Neural cell (in vitro differentiated cells): ENCODE results near the gene PLXNB1. TPM values are rescaled to one million over a fixed set of nuclear protein-coding genes. Genes with fewer than 3 reads are reported as not detected.

ENCODE experiments used
- H2AFZ ChIP-seq: fragments of 200-600, 300-800 bp; sonication (generic), shearing (Covaris generic); 2 replicates; pipeline ENCODE4 v1.6.0; 2014; ENCODE audit warnings: low read depth, mild to moderate bottlenecking, antibody characterized with exemption, low read length, moderate library complexity
- H3F3A ChIP-seq: fragments of 200-600 bp; shearing (Covaris generic); 2 replicates; pipeline ENCODE4 v1.6.1; 2016; ENCODE audit warnings: mild to moderate bottlenecking, moderate library complexity, mixed read lengths, antibody characterized with exemption, low read length; ENCODE audit not compliant: insufficient read depth, poor library complexity, severe bottlenecking
- H3K27ac ChIP-seq: fragments of 200-600, 300-800 bp; sonication (generic), shearing (Covaris generic); 2 replicates; pipeline ENCODE4 v1.5.1; 2014; ENCODE audit warnings: mild to moderate bottlenecking, low read length, moderate library complexity
- H3K27me3 ChIP-seq: fragments of 300-800, 200-600 bp; sonication (generic), shearing (Covaris generic); 2 replicates; pipeline ENCODE4 v1.6.0; 2014; ENCODE audit warnings: mild to moderate bottlenecking, low read depth, low read length, moderate library complexity; ENCODE audit not compliant: insufficient read depth
- H3K36me3 ChIP-seq: fragments of 300-800, 200-600 bp; sonication (generic), shearing (Covaris generic); 2 replicates; pipeline ENCODE4 v1.5.1; 2014; ENCODE audit warnings: mild to moderate bottlenecking, antibody characterized with exemption, low read length, moderate library complexity; ENCODE audit not compliant: insufficient read depth
- H3K4me2 ChIP-seq: fragments of 300-800, 200-600 bp; sonication (generic), shearing (Covaris generic); 2 replicates; pipeline ENCODE4 v1.6.0; 2014; ENCODE audit warnings: mild to moderate bottlenecking, low read length
- H3K4me3 ChIP-seq: fragments of 300-800, 200-600 bp; sonication (generic), shearing (Covaris generic); 2 replicates; pipeline ENCODE4 v1.5.1; 2014; ENCODE audit warnings: mild to moderate bottlenecking, low read length, moderate library complexity
- H3K79me2 ChIP-seq: fragments of 200-600 bp; shearing (Covaris generic); replicated peaks from 2 replicates; pipeline ENCODE4 v1.6.0; 2014; ENCODE audit warnings: mild to moderate bottlenecking, low read length, moderate library complexity; ENCODE audit not compliant: insufficient read depth
- H3K9ac ChIP-seq: fragments of 300-800, 200-600 bp; sonication (generic), shearing (Covaris generic); 2 replicates; pipeline ENCODE4 v1.6.1; 2016; ENCODE audit warnings: mild to moderate bottlenecking, low read length, mixed read lengths
- H3K9me2 ChIP-seq: fragments of 200-600 bp; shearing (Covaris generic); 2 replicates; pipeline ENCODE4 v1.6.1; 2016; ENCODE audit warnings: mild to moderate bottlenecking, low read length, mixed read lengths; ENCODE audit not compliant: insufficient read depth
- H3K9me3 ChIP-seq: fragments of 200-600, 300-800 bp; sonication (generic), shearing (Covaris generic); 2 replicates; pipeline ENCODE4 v1.6.1; 2016; ENCODE audit warnings: mild to moderate bottlenecking, mixed run types, low read length, moderate library complexity, mixed read lengths
- H4K20me1 ChIP-seq: fragments of 200-600 bp; shearing (Covaris generic); 2 replicates; pipeline ENCODE4 v1.6.1; 2016; ENCODE audit warnings: mild to moderate bottlenecking, mixed run types; ENCODE audit not compliant: insufficient read depth
- EP300 ChIP-seq: fragments of 450-650 bp; conservative IDR thresholded peaks from 2 replicates; pipeline ENCODE4 v1.6.1; 2014; ENCODE audit warnings: antibody characterized with exemption, mild to moderate bottlenecking, moderate library complexity; ENCODE audit not compliant: poor library complexity, severe bottlenecking
- EZH2 ChIP-seq: fragments of 200-600, 300-800 bp; shearing (Covaris generic), sonication (generic); IDR thresholded peaks from 2 replicates; pipeline ENCODE4 v1.6.1; 2014; ENCODE audit warnings: antibody characterized with exemption, low read length, borderline replicate concordance, mild to moderate bottlenecking; ENCODE audit not compliant: insufficient read depth, poor library complexity, severe bottlenecking
- MXI1 ChIP-seq: fragments of 450-650 bp; conservative IDR thresholded peaks from 2 replicates; pipeline ENCODE4 v1.6.1; 2014; ENCODE audit warnings: antibody characterized with exemption, mild to moderate bottlenecking; ENCODE audit not compliant: poor library complexity, severe bottlenecking
- POLR2AphosphoS5 ChIP-seq: IDR thresholded peaks from 2 replicates; pipeline ENCODE4 v1.6.1; 2012
- RAD21 ChIP-seq: fragments of 450-650 bp; conservative IDR thresholded peaks from 2 replicates; pipeline ENCODE4 v1.6.1; 2014; ENCODE audit warnings: antibody characterized with exemption, mild to moderate bottlenecking, moderate library complexity
- SMC3 ChIP-seq: fragments of 450-650 bp; conservative IDR thresholded peaks from 2 replicates; pipeline ENCODE4 v1.6.1; 2014; ENCODE audit warnings: antibody characterized with exemption, mild to moderate bottlenecking, moderate library complexity; ENCODE audit not compliant: poor library complexity
- TAF1 ChIP-seq: IDR thresholded peaks from 2 replicates; pipeline ENCODE4 v1.6.1; 2012; ENCODE audit warnings: low read depth
- polyA plus RNA-seq: library from polyadenylated mRNA; depleted of rRNA; stranded (reverse); fragments of >200 nt; gene quantifications from 2 replicates; pipeline ENCODE4 v1.2.3, GENCODE V29; 2014
- TF ChIP-seq, protein P1 (sequence below): IDR thresholded peaks from 2 replicates; pipeline ENCODE4 v1.6.1; 2012; ENCODE audit warnings: borderline replicate concordance
- TF ChIP-seq, protein P2 (sequence below): fragments of 450-650 bp; IDR thresholded peaks from 2 replicates; pipeline ENCODE4 v1.5.1; 2014; ENCODE audit warnings: antibody characterized with exemption, mild to moderate bottlenecking, moderate library complexity; ENCODE audit not compliant: poor library complexity, severe bottlenecking

PLXNB1 gene
- polyA plus RNA-seq, 1 donor from 2014 or later = 134 TPM

- Histone ChIP-seq H3K9ac (no peak overlapping the region), H4K20me1 (no peaks in the 10 kb centered on the region), H3K4me2 (no peak overlapping the region), H3K9me2 (no peaks in the 10 kb centered on the region), H3K27ac (no peak overlapping the region), H2AFZ (no peak overlapping the region), H3K79me2 (peaks cover 15% of the 10 kb centered on the region), H3K9me3 (no peaks in the 10 kb centered on the region), H3K27me3 (no peaks in the 10 kb centered on the region), H3K4me3 (no peak overlapping the region), H3F3A (no peaks in the 10 kb centered on the region), H3K36me3 (no peaks in the 10 kb centered on the region)
- TF ChIP-seq EZH2 (no peak), SMC3 (no peak), EP300 (no peak), RAD21 (no peak), POLR2AphosphoS5 (no peak), TAF1 (no peak), MXI1 (no peak)
- TF ChIP-seq, protein P1, sequence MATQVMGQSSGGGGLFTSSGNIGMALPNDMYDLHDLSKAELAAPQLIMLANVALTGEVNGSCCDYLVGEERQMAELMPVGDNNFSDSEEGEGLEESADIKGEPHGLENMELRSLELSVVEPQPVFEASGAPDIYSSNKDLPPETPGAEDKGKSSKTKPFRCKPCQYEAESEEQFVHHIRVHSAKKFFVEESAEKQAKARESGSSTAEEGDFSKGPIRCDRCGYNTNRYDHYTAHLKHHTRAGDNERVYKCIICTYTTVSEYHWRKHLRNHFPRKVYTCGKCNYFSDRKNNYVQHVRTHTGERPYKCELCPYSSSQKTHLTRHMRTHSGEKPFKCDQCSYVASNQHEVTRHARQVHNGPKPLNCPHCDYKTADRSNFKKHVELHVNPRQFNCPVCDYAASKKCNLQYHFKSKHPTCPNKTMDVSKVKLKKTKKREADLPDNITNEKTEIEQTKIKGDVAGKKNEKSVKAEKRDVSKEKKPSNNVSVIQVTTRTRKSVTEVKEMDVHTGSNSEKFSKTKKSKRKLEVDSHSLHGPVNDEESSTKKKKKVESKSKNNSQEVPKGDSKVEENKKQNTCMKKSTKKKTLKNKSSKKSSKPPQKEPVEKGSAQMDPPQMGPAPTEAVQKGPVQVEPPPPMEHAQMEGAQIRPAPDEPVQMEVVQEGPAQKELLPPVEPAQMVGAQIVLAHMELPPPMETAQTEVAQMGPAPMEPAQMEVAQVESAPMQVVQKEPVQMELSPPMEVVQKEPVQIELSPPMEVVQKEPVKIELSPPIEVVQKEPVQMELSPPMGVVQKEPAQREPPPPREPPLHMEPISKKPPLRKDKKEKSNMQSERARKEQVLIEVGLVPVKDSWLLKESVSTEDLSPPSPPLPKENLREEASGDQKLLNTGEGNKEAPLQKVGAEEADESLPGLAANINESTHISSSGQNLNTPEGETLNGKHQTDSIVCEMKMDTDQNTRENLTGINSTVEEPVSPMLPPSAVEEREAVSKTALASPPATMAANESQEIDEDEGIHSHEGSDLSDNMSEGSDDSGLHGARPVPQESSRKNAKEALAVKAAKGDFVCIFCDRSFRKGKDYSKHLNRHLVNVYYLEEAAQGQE = no peak
- TF ChIP-seq, protein P2, sequence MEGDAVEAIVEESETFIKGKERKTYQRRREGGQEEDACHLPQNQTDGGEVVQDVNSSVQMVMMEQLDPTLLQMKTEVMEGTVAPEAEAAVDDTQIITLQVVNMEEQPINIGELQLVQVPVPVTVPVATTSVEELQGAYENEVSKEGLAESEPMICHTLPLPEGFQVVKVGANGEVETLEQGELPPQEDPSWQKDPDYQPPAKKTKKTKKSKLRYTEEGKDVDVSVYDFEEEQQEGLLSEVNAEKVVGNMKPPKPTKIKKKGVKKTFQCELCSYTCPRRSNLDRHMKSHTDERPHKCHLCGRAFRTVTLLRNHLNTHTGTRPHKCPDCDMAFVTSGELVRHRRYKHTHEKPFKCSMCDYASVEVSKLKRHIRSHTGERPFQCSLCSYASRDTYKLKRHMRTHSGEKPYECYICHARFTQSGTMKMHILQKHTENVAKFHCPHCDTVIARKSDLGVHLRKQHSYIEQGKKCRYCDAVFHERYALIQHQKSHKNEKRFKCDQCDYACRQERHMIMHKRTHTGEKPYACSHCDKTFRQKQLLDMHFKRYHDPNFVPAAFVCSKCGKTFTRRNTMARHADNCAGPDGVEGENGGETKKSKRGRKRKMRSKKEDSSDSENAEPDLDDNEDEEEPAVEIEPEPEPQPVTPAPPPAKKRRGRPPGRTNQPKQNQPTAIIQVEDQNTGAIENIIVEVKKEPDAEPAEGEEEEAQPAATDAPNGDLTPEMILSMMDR = no peak
These were observed 39.4 kb upstream of the PLXNB1 start for GRCh38 chr3:48469046-48469915.

- Histone ChIP-seq H3K9ac (no peak overlapping the region), H3F3A (no peaks in the 10 kb centered on the region), H3K79me2 (peaks cover 15% of the 10 kb centered on the region), H3K9me2 (no peaks in the 10 kb centered on the region), H3K27ac (no peak overlapping the region), H3K36me3 (no peaks in the 10 kb centered on the region), H4K20me1 (no peaks in the 10 kb centered on the region), H3K9me3 (no peaks in the 10 kb centered on the region), H2AFZ (no peak overlapping the region), H3K4me3 (no peak overlapping the region), H3K4me2 (no peak overlapping the region), H3K27me3 (no peaks in the 10 kb centered on the region)
- TF ChIP-seq, protein P2 = no peak
- TF ChIP-seq TAF1 = no peak
- TF ChIP-seq EZH2 = no peak
- TF ChIP-seq POLR2AphosphoS5 = no peak
- no peak for TF ChIP-seq SMC3
- no peak for TF ChIP-seq MXI1
- TF ChIP-seq EP300 = no peak
- no peak for TF ChIP-seq RAD21
- TF ChIP-seq, protein P1 = no peak
These were observed 38.4 kb upstream of the PLXNB1 start for GRCh38 chr3:48468329-48468731.
